HG03565 (cell line): ENCODE data around the gene ZNF248.
"Not testable (repeated sequence)": the region's sequence is repeated elsewhere in the genome, so short reads cannot be mapped to it uniquely, and the experiment has no call there.

Source experiments
- ATAC-seq: cut with Tn5 transposase; IDR thresholded peaks from one replicate; pipeline ENCODE4 v1.9.1; 2021; ENCODE audit warnings: mild to moderate bottlenecking, moderate library complexity; ENCODE audit not compliant: unreplicated experiment

ZNF248 gene

GRCh38 chr10:37857287-37858211, at the start of gene ZNF248:
Gene ZNF248, minus strand, starts transcription at chr10:37857610. Its CDS starts 1,300 bp downstream, at chr10:37856310.
- peak; percentile 93 for ATAC-seq

- ATAC-seq, result no peak
Measured at GRCh38 chr10:37906382-37906781, 49.0 kb upstream of the ZNF248 start.

- ATAC-seq, result no peak
Measured at GRCh38 chr10:37896436-37896835, 39.0 kb upstream of the ZNF248 start.

- ATAC-seq, result no peak
Measured at GRCh38 chr10:37895674-37896073, 38.3 kb upstream of the ZNF248 start.

GRCh38 chr10:37885850-37886249, 28.4 kb upstream of the ZNF248 start:
- ATAC-seq, result no peak

- ATAC-seq, result no peak
Measured at GRCh38 chr10:37872955-37873354, 15.5 kb upstream of the ZNF248 start.

- no peak for ATAC-seq
Measured at GRCh38 chr10:37872283-37872682, 14.9 kb upstream of the ZNF248 start.

- no peak for ATAC-seq
Measured at GRCh38 chr10:37871568-37872251, 14.3 kb upstream of the ZNF248 start.

- no peak for ATAC-seq
Measured at GRCh38 chr10:37871143-37871542, 13.7 kb upstream of the ZNF248 start.

GRCh38 chr10:37868796-37869195, 11.4 kb upstream of the ZNF248 start:
- ATAC-seq, result no peak

- no peak for ATAC-seq
Measured at GRCh38 chr10:37865957-37866803, 8.8 kb upstream of the ZNF248 start.

- no peak for ATAC-seq
Measured at GRCh38 chr10:37865264-37865663, 7.9 kb upstream of the ZNF248 start.

GRCh38 chr10:37860494-37861190, 3.2 kb upstream of the ZNF248 start:
- peak; percentile 23 for ATAC-seq

GRCh38 chr10:37859270-37859669, 1.9 kb upstream of the ZNF248 start:
- not testable (repeated sequence) for ATAC-seq

- ATAC-seq, result peak; percentile 3
Measured at GRCh38 chr10:37856881-37857286, 526 bp downstream of the ZNF248 start.

- ATAC-seq, result no peak
Measured at GRCh38 chr10:37855636-37856035, 1.8 kb downstream of the ZNF248 start.

GRCh38 chr10:37854626-37855025, 2.8 kb downstream of the ZNF248 start:
- ATAC-seq, result no peak

- no peak for ATAC-seq
Measured at GRCh38 chr10:37844644-37845043, 12.8 kb downstream of the ZNF248 start.

GRCh38 chr10:37839243-37839642, 18.2 kb downstream of the ZNF248 start:
- no peak for ATAC-seq

- no peak for ATAC-seq
Measured at GRCh38 chr10:37831495-37832333, 25.7 kb downstream of the ZNF248 start.
